ENCODE results near the gene ZNF536.

DNA sequence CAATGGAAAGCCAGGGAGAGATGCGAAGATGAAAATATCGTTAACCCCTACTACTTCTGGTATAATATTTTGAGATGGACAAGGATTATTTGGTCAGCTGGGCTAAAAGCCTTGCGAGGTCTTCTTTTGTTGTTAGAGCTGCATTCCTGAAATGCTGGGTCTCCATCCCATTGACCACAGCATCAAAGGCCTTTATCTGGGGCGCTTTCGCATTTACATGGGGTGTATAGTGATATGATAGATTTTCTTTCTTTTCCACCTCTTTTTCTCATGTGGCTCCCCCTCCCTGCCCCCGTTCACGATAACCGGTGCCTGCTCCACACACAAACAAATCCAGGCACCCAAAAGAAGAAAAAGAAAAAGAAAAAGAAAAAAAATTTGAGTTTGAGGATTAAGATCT is 77.5 kb downstream of the ZNF536 start:
- TF ChIP-seq HNRNPUL1 (IDR thresholded peaks at IDR 0.05; ENCODE audit: low read length) (no peak), BRD9 (IDR thresholded peaks at IDR 0.05; ENCODE audit: low read depth, partially characterized antibody) (no peak), POLR2AphosphoS5 (IDR thresholded peaks at IDR 0.05; ENCODE audit: control insufficient read depth, insufficient read depth, low read depth, low read length) (no peak), RCOR1 (IDR thresholded peaks at IDR 0.05; ENCODE audit: borderline replicate concordance in 1 of 2, low read depth in 2 of 2, low read length in 2 of 2) (no peak), E2F1 (CRISPR knock-in tag; IDR thresholded peaks at IDR 0.05) (no peak), ZNF655 (CRISPR knock-in tag; IDR thresholded peaks at IDR 0.05) (no peak), POLR2A (conservative IDR thresholded peaks at IDR 0.05) (no peak), EHMT2 (IDR thresholded peaks at IDR 0.05) (no peak)
- TF ChIP-seq, protein P1, sequence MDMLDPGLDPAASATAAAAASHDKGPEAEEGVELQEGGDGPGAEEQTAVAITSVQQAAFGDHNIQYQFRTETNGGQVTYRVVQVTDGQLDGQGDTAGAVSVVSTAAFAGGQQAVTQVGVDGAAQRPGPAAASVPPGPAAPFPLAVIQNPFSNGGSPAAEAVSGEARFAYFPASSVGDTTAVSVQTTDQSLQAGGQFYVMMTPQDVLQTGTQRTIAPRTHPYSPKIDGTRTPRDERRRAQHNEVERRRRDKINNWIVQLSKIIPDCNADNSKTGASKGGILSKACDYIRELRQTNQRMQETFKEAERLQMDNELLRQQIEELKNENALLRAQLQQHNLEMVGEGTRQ (CRISPR knock-in tag; IDR thresholded peaks at IDR 0.05): no peak
- TF ChIP-seq, protein P2, sequence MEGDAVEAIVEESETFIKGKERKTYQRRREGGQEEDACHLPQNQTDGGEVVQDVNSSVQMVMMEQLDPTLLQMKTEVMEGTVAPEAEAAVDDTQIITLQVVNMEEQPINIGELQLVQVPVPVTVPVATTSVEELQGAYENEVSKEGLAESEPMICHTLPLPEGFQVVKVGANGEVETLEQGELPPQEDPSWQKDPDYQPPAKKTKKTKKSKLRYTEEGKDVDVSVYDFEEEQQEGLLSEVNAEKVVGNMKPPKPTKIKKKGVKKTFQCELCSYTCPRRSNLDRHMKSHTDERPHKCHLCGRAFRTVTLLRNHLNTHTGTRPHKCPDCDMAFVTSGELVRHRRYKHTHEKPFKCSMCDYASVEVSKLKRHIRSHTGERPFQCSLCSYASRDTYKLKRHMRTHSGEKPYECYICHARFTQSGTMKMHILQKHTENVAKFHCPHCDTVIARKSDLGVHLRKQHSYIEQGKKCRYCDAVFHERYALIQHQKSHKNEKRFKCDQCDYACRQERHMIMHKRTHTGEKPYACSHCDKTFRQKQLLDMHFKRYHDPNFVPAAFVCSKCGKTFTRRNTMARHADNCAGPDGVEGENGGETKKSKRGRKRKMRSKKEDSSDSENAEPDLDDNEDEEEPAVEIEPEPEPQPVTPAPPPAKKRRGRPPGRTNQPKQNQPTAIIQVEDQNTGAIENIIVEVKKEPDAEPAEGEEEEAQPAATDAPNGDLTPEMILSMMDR (IDR thresholded peaks at IDR 0.05 in 2 of 3, conservative IDR thresholded peaks at IDR 0.05 in 1 of 3; ENCODE audit: insufficient read depth in 2 of 3, low read depth in 1 of 3, low read length in 3 of 3): no peak
- TF ChIP-seq, protein P3, sequence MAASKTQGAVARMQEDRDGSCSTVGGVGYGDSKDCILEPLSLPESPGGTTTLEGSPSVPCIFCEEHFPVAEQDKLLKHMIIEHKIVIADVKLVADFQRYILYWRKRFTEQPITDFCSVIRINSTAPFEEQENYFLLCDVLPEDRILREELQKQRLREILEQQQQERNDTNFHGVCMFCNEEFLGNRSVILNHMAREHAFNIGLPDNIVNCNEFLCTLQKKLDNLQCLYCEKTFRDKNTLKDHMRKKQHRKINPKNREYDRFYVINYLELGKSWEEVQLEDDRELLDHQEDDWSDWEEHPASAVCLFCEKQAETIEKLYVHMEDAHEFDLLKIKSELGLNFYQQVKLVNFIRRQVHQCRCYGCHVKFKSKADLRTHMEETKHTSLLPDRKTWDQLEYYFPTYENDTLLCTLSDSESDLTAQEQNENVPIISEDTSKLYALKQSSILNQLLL (CRISPR knock-in tag; IDR thresholded peaks at IDR 0.05; ENCODE audit: borderline replicate concordance): no peak
